Suppressor macrophage treated with lipopolysaccharide for 1 hour (primary cell): ENCODE data around the gene ARHGEF10L.
A peak's percentile ranks its signal among the peaks of the same experiment; 100 is the strongest.
"Not testable (repeated sequence)": the region's sequence is repeated elsewhere in the genome, so short reads cannot be mapped to it uniquely, and the experiment has no call there.

Source experiments
- DNase-seq, 3 donors: peaks; one replicate each; pipeline ENCODE4 v3.0.0-alpha.2; 2020 to 2022

ARHGEF10L gene

DNA sequence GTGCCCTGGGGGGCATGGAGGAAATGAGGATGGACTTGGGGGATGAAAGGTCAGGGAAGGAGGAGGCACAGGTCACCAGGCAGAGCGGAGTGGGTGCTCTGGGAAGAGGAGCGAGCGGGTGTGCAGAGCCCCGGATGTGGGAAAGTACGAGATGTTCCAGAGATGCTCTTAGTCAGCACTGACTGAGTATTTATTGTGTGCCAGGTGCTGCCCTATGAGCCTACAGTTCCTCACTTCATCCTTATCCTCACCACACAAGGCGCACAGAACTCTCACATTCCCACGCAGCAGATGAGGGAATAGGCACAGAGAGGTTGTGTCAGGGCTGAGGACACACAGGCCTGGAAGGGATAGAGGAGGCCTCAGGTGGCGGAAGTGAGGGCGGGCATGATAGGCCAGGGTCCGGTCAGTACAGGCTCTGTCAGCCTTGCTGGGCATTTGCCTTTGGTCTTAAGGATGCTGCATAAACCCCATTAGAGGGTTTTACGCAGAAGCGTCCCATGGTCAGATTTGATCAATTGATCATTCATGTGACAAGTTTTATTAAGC lies 77.3 kb downstream of the ARHGEF10L start:
- no peak for DNase-seq

- DNase-seq, result peak; percentile 63 to 79 (median 70)
These were observed 78.5 kb downstream of the ARHGEF10L start for GRCh38 chr1:17617787-17618557.

DNA sequence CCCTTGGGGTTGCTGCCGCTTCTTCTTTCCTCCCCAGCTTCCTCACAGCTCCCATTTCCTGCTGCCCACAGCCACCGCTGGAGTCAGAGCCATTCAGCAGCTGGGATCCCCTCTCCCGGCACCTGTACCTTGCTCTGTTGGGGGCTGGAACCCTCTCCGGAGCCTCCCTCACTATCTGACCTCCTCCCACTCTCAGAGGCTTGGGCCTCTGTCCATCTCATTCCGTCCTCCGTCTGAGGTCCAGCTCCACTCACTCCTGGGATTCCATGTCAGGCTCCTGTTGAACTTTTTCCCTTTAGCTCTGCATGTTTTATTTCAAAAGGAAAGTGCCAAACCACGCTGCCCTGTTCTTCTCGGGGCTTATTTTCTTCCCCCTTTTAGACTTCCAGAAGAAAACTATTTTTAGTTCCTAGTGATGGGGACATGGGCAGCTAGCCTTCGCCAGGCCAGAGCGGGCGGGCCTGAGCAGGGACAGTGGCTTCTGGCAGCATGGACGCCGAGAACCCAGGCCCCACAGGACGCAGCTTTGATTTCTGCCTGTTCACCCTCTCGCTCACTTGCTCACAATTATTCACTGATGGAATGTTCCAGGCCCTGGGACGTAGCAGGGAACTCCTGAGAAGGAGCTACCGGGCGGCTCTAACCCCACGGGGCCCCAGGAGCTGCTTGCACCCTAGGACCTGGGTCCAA lies 79.2 kb downstream of the ARHGEF10L start:
- DNase-seq, result peak in 1 of 3 donors; percentile 41

DNA sequence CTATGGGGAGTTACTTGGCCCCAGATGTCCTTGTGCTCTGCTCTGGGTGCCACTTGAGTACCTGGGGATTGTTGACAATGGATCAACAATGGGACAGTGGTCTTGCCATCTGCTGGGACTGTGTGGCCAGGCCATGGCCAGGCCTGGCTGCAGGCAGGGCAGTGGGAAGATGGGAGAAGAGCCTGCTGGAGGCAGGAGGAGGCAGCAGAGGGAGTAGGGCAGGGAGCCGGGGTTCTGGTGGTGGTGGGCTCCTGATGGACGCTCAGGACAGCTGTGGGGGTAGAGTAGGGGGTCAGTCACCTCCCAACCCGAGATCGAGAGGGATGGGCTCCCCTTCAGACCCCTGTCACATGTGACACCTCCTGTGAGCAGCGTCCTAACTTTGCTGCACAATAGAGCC lies 81.0 kb downstream of the ARHGEF10L start:
- DNase-seq, result no peak

DNA sequence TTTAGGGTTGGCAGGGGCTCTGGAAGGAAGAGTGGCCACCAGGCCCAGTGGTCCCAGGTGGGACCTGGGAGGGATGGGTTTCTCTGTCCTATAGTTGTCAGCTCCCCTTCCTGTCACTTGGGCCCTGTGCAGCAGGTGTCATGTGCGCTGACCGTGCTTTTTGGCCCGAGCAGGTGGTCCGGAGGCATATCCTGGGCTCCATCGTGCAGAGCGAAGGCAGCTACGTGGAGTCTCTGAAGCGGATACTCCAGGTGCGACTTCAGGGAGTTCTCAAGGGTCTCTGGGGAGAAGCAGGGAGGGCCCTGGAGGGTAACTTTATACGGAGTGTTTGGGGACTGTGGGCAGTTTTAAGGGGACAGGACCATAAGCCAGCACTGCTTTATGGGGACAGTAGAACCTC lies 82.2 kb downstream of the ARHGEF10L start:
- no peak for DNase-seq

- DNase-seq, result no peak
These were observed 83.3 kb downstream of the ARHGEF10L start for GRCh38 chr1:17622823-17623222.

GRCh38 chr1:17624611-17625233 lies 85.2 kb downstream of the ARHGEF10L start:
- DNase-seq, result peak; percentile 64 to 78 (median 74)

GRCh38 chr1:17627239-17628052 lies 87.9 kb downstream of the ARHGEF10L start:
- DNase-seq, result no peak

GRCh38 chr1:17629046-17629445 lies 89.5 kb downstream of the ARHGEF10L start:
- not testable (repeated sequence) for DNase-seq

- DNase-seq, result peak in 1 of 3 donors; percentile 39
These were observed 90.0 kb downstream of the ARHGEF10L start for GRCh38 chr1:17629460-17629859.

DNA sequence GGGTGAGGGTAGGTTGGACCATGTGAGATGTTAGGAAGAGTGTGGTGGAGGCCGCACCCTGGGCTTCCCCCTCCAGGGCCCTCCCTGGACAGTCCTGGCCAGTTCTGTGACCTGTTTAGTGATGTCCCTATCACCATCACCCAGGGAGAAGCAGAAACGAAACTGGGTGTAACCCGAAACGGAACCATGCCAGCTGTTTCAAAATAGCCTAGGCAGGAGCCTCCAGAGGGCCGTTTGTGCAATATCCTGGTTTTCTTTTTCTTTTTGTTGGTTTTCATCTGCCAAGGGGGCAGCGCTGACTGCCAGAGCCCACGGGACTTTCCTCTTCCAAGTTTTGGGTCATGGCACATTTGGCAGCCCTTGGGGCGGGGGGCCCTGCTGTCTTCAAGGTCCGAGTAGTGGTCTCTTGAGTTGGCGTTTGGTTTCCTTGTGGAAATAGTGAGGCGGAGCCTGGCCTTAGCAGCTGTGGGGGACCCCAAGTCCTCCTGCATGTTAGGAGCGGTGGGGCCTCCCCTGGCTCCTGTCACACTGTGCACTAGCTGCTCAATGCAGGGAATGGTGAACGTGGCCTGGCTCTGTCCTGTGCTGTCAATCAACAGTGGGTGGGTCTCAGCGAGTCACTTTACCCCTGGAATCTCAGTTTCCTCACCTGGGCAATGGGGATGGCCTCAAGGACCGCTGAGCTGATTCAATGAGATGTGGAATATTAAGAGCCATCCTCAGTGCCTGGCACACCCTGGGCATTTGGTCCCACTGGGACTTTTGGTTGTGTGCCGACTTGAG lies 90.7 kb downstream of the ARHGEF10L start:
- peak; percentile 95 to 99 (median 98) for DNase-seq

- peak; percentile 95 to 99 (median 95) for DNase-seq
These were observed 91.5 kb downstream of the ARHGEF10L start for GRCh38 chr1:17630986-17631385.

- DNase-seq, result peak in 2 of 3 donors; percentile 47 to 50
These were observed 91.9 kb downstream of the ARHGEF10L start for GRCh38 chr1:17631410-17631809.

DNA sequence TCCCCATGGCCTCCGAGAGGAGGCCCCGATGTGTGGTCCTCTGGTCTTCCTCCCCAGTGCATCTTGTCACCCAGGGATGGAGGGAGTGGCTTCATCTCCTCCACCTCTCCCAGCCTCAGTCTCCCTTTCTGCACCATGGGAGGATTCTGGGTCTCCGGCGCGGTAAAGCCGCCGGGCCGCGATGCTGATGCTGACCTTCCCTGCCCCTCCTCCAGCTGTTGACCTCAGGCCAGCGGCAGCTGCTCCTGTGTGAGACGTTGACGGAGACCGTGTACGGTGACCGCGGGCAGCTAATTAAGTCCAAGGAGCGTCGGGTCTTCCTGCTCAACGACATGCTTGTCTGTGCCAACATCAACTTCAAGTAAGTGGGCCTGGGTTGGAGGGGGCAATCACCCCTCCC lies 92.6 kb downstream of the ARHGEF10L start:
- DNase-seq, result no peak

GRCh38 chr1:17632541-17633184 lies 93.2 kb downstream of the ARHGEF10L start:
- no peak for DNase-seq

- peak; percentile 81 to 88 (median 87) for DNase-seq
These were observed 94.2 kb downstream of the ARHGEF10L start for GRCh38 chr1:17633654-17634053.

DNA sequence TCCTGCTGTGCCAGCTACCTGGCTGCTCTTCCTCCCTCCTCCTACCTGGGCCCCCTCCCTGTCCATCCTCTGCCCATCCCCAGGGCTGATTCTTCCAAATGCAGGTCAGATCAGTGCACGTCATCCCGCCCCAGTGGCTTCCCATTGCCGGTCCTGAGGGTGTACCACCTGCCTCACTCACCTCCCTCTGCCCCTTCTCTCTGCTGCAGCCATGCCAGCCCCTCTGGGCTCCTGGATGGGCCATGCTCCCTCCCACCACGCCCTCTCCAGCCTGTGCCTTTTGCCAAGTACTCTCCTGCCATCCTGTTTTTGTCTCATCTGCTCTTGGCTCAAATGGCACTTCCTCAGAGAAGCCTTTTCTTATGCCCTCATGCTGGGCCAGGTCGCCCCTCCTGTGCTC lies 95.8 kb downstream of the ARHGEF10L start:
- DNase-seq, result peak in 1 of 3 donors; percentile 34

GRCh38 chr1:17635811-17636210 lies 96.3 kb downstream of the ARHGEF10L start:
- peak; percentile 95 to 98 (median 97) for DNase-seq

DNA sequence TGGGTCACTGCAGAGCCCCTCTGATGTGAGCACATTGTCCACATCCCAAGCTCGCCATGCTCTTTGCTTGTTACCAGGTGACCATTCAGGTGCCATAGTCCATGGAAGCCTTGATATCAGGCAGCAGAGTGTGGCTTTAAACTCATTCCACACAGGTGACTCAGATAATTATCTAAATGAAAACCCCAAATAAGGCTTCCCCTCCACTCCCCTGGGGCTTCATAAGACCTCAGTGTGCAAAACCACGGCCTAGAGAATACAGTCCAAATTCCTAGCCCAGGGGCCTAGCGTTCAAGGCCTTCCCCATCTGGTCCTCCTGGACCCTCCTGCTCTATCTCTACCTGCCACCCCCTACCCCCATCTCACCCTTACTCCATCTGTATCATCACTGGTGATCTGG lies 97.1 kb downstream of the ARHGEF10L start:
- no peak for DNase-seq

DNA sequence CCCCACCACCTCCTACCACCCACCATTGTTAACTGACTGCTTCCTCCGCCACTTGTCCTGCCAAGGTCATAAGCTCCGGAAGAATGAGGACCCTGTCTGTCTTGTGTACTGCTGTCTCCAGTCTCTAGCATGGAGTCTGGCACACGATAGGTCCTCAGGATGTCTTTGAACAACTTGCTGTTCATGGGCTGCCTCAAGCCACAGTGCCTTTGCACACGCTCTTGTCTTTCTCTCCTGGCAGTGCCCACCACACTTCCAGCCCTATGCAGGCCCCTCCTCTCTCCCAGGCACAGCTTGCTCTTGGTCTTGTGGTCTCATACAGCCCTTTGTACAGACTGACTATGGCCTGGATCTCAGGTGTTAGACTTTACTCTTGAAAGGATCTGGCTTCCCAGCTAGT lies 97.6 kb downstream of the ARHGEF10L start:
- no peak for DNase-seq

DNA sequence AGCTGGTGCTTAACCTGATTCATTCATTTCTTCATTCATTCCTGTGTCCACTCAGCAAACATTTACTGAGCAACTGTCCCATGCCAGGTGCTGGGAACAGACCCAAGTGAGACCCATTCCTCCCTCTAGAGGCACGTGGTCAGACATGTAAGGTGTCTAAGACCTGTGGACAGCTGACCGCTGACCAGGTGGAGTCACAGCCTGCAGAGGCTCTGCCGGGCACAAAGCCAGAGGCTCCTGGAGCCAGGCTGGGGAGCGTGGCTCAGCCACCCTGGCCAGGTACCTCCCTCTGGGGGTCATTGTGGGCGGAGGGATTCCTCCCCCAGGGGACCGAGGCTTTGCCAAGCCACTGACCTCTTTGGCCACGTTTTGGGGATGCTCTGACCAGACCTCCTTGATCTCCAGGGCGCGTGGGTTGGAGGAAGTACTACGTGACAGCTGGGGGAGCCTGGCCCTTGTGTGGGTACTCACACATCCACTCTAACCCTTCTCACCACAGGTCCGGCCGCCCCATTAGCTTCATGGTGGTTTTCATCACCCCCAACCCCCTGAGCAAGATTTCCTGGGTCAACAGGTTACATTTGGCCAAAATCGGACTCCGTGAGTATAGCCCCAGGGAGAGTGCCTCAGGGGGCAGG lies 100.3 kb downstream of the ARHGEF10L start:
- peak in 2 of 3 donors; percentile 46 to 52 for DNase-seq
